ENCODE data around the gene ITGB1.

DNA sequence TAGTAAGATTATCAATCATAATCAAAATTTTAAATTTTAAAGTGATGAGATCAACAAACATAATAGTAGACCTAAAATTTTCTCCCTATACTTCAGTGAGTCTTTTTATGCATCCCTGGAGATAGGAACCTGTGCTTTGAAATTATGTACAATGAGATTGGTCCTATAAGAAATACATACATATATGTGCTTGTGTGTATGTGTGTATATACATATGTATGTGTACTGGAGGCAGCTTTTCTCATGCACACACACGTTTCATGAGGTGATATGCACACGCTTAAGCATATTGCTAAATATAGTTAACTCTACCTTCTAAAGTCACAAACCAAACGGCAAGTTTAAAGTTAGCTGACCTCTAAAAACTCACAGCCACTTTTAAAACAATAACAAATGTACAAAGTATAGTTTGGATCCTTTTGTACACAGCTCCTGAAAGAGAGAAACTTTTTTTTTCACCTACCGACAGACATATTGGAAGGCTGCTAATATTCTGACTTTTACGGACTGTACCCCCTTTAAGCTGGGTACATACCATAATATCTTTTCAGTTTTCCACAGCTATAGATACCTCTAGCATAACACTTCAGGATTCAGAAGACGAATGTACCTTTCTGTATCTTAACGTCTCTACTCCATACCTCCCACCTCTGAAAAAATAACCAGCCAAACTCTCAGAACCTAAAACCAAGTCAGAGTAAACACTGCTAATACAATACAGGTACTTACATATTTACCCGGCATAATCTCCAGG is 3.3 kb downstream of the ITGB1 start:
- TF ChIP-seq POLR2AphosphoS5 (IDR thresholded peaks at IDR 0.05), result no peak
- TF ChIP-seq, protein P1, sequence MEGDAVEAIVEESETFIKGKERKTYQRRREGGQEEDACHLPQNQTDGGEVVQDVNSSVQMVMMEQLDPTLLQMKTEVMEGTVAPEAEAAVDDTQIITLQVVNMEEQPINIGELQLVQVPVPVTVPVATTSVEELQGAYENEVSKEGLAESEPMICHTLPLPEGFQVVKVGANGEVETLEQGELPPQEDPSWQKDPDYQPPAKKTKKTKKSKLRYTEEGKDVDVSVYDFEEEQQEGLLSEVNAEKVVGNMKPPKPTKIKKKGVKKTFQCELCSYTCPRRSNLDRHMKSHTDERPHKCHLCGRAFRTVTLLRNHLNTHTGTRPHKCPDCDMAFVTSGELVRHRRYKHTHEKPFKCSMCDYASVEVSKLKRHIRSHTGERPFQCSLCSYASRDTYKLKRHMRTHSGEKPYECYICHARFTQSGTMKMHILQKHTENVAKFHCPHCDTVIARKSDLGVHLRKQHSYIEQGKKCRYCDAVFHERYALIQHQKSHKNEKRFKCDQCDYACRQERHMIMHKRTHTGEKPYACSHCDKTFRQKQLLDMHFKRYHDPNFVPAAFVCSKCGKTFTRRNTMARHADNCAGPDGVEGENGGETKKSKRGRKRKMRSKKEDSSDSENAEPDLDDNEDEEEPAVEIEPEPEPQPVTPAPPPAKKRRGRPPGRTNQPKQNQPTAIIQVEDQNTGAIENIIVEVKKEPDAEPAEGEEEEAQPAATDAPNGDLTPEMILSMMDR (IDR thresholded peaks at IDR 0.05), result no peak
